Measurements from ENCODE around the gene PSEN1. TPM values are rescaled to one million over a fixed set of nuclear protein-coding genes. Genes with fewer than 3 reads are reported as not detected.

PSEN1 gene
- total RNA-seq, 1 experiment from 2014 or later, result 55.1 TPM

DNA sequence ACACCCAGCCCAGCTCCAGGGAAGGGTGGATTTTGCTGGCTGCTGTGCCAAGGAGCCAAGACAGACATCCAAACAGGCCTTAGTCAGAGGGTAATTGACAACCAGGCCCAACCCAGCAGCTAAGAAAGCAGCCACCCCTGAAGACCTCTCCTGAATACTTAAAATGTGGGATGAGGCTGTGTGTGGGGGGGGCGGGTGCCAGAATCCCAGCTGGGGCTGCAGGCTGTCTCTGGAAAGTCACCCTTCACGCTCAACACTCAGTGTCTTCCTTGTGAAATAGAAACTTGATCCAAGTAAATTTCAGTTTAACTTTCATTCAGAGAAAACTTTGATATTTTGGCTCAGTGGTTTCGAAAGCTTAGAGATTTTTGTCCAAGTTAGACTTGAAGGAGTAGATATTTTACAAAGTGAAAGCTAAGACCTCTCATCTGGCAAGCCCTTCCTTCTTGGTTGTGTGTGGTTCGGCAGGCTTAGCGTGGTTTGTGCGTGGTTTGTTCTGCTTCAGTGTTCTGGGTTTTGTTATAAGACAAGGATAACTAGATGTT is 106.1 kb downstream of the PSEN1 start:
- no peaks in the 10 kb centered on the region for H3K9me3 Mint-ChIP-seq (ENCODE audit: unreplicated experiment)
- POLR2A ChIA-PET, result interaction anchor here (0.5 to 1.1 kb wide), 2 partner anchors 51 to 235 kb away, joined by 3 to 4 read pairs; no protein-coding TSS in a partner anchor
- peaks cover 1% of the 10 kb centered on the region for H3K27me3 Mint-ChIP-seq (ENCODE audit: insufficient read depth, unreplicated experiment)
- no peak for TF ChIP-seq CTCF (IDR thresholded peaks at IDR 0.05; ENCODE audit: unreplicated experiment)
- CTCF ChIA-PET, result interaction anchor here (0.6 to 1.2 kb wide), 3 partner anchors 31 to 1413 kb away, joined by 3 to 6 read pairs (median 4); no protein-coding TSS in a partner anchor
- no peak for DNase-seq (ENCODE audit: unreplicated experiment)
- peaks cover 32% of the 10 kb centered on the region for H3K4me1 Mint-ChIP-seq (ENCODE audit: insufficient read depth, unreplicated experiment)
- BruUV-seq (replicated peaks), result no TSS peak
- H3K36me3 Mint-ChIP-seq (ENCODE audit: insufficient read depth, unreplicated experiment), result no peaks in the 10 kb centered on the region
- intact Hi-C loops (cut with micrococcal nuclease), result no loop called here
- H3K27ac Mint-ChIP-seq (ENCODE audit: low read depth, unreplicated experiment), result no peak overlapping the region
- H3K4me3 Mint-ChIP-seq (ENCODE audit: unreplicated experiment), result no peak overlapping the region

DNA sequence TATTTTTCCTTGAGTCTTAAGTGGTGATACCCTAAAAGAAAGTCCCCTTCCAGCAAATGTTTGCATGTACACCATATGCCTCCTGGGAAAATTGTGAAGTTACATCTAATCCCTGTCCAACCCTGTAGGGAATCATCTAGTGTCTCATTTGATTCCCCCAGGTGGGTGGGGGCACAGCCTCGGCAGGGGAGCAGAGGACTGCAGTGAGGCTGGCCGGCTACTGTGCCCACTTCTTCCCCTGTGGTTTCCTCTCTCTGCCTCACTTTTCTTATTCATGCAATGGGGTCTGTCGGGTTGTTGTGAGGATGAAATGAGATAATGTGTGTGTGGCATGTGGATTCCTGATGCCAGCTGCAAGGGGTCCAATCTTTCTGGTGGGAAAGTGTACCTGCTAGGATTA is 107.0 kb downstream of the PSEN1 start:
- Mint-ChIP-seq H3K36me3 (ENCODE audit: insufficient read depth, unreplicated experiment) (no peaks in the 10 kb centered on the region), H3K27me3 (ENCODE audit: insufficient read depth, unreplicated experiment) (no peaks in the 10 kb centered on the region), H3K27ac (ENCODE audit: low read depth, unreplicated experiment) (no peak overlapping the region), H3K4me1 (ENCODE audit: insufficient read depth, unreplicated experiment) (peaks cover 40% of the 10 kb centered on the region), H3K9me3 (ENCODE audit: unreplicated experiment) (no peaks in the 10 kb centered on the region), H3K4me3 (ENCODE audit: unreplicated experiment) (no peak overlapping the region)
- intact Hi-C loops (cut with micrococcal nuclease), result no loop called here
- no peak for TF ChIP-seq CTCF (IDR thresholded peaks at IDR 0.05; ENCODE audit: unreplicated experiment)
- CTCF ChIA-PET, result interaction anchor here (1.2 kb wide), 1 partner anchor 32 kb away, joined by 3 read pairs; no protein-coding TSS in a partner anchor
- no TSS peak for BruUV-seq (replicated peaks)
- DNase-seq (ENCODE audit: unreplicated experiment), result no peak
- POLR2A ChIA-PET, result interaction anchor here (1.1 kb wide), 1 partner anchor 234 kb away, joined by 3 read pairs; no protein-coding TSS in a partner anchor

DNA sequence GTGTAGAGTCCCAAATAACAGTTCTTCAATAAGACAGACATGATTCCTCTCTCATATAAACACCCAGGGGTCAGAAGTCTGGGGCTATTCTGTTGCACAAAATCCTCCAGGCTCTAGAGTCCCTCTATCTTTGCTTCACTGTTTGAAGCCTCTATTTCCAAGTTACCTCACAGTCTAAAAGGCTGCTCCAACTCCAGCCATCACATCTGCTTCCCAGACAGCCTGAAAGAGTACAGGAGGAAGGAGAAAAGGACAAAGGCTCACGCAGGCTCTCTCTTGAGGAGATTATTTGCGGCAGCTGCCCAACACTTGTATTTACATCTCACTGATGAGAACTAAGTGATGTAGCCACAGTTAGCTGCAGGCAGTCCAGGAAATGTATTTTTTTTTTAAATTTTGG is 107.4 kb downstream of the PSEN1 start:
- CTCF ChIA-PET, result interaction anchor here (1.2 kb wide), 1 partner anchor 32 kb away, joined by 3 read pairs; no protein-coding TSS in a partner anchor

More for the DNA sequence above, 107.4 kb downstream of the PSEN1 start:
- no peak for DNase-seq (ENCODE audit: unreplicated experiment)
- H3K9me3 Mint-ChIP-seq (ENCODE audit: unreplicated experiment), result no peaks in the 10 kb centered on the region
- H3K36me3 Mint-ChIP-seq (ENCODE audit: insufficient read depth, unreplicated experiment), result no peaks in the 10 kb centered on the region
- POLR2A ChIA-PET, result interaction anchor here (0.7 kb wide), 1 partner anchor 1610 kb away, joined by 3 read pairs; no protein-coding TSS in a partner anchor
- H3K4me1 Mint-ChIP-seq (ENCODE audit: insufficient read depth, unreplicated experiment), result peaks cover 36% of the 10 kb centered on the region
- intact Hi-C loops (cut with micrococcal nuclease), result no loop called here
- H3K27me3 Mint-ChIP-seq (ENCODE audit: insufficient read depth, unreplicated experiment), result no peaks in the 10 kb centered on the region
- no peak overlapping the region for H3K4me3 Mint-ChIP-seq (ENCODE audit: unreplicated experiment)
- H3K27ac Mint-ChIP-seq (ENCODE audit: low read depth, unreplicated experiment), result no peak overlapping the region
- no TSS peak for BruUV-seq (replicated peaks)
- TF ChIP-seq CTCF (IDR thresholded peaks at IDR 0.05; ENCODE audit: unreplicated experiment), result no peak
